HEK293 (cell line): ENCODE data around the gene NIPBL.

ENCODE experiments used
- ZBTB1 ChIP-seq: fragments of 450-650 bp; formaldehyde crosslinking; IDR thresholded peaks from 2 replicates; pipeline ENCODE4 v1.5.1; 2016; ENCODE audit warnings: missing biosample characterization, missing genetic modification characterization
- ZBTB17 ChIP-seq: fragments of 450-650 bp; formaldehyde crosslinking; IDR thresholded peaks from 2 replicates; pipeline ENCODE4 v1.5.1; 2016; ENCODE audit warnings: missing biosample characterization, missing genetic modification characterization
- ZBTB8A ChIP-seq: fragments of 450-650 bp; formaldehyde crosslinking; IDR thresholded peaks from 2 replicates; pipeline ENCODE4 v1.5.1; 2016; ENCODE audit warnings: missing biosample characterization, missing genetic modification characterization
- ZNF214 ChIP-seq: fragments of 450-650 bp; formaldehyde crosslinking; IDR thresholded peaks from 2 replicates; pipeline ENCODE4 v1.5.1; 2017; ENCODE audit warnings: missing biosample characterization, mild to moderate bottlenecking, missing genetic modification characterization, borderline replicate concordance
- ZNF311 ChIP-seq: fragments of 450-650 bp; formaldehyde crosslinking; IDR thresholded peaks from 2 replicates; pipeline ENCODE4 v1.5.1; 2017; ENCODE audit warnings: missing biosample characterization, missing genetic modification characterization, borderline replicate concordance
- ZNF423 ChIP-seq: fragments of 450-650 bp; formaldehyde crosslinking; IDR thresholded peaks from 2 replicates; pipeline ENCODE4 v1.5.1; 2016; ENCODE audit warnings: missing biosample characterization, missing genetic modification characterization
- ZNF76 ChIP-seq: fragments of 450-650 bp; formaldehyde crosslinking; IDR thresholded peaks from 2 replicates; pipeline ENCODE4; 2016; ENCODE audit warnings: low read depth, missing biosample characterization, missing genetic modification characterization, borderline replicate concordance
- ZNF837 ChIP-seq: fragments of 450-650 bp; formaldehyde crosslinking; IDR thresholded peaks from 2 replicates; pipeline ENCODE4 v1.5.1; 2016; ENCODE audit warnings: missing biosample characterization, missing genetic modification characterization
- TF ChIP-seq, protein P1 (sequence below): fragments of 450-650 bp; formaldehyde crosslinking; IDR thresholded peaks from 2 replicates; pipeline ENCODE4 v1.5.1; 2016; ENCODE audit warnings: missing biosample characterization, missing genetic modification characterization

DNA sequence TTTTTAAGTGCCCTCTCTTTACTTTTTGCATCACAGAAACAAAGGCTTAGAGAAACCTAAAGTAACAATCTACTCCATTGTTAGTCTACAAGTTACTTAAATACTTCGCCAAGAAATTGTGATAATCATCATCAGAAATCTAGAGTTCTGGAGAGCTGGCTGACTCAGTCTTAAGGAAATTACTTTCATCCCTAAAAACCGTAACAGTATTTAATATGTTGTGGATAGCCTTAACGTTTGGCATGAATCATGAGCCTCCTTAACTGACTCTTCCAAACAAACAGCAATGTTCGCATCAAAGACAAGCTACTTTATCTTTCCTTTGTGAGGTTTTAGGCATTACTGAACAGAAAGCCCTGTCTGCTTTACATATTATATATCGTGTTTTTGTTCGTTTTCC lies 128.7 kb downstream of the NIPBL start:
- TF ChIP-seq ZBTB17 (tag by site-specific recombination) (no peak), ZBTB1 (tag by site-specific recombination) (no peak), ZNF76 (tag by site-specific recombination) (no peak), ZNF837 (tag by site-specific recombination) (no peak), ZNF423 (no peak), ZNF311 (tag by site-specific recombination) (no peak), ZBTB8A (tag by site-specific recombination) (no peak), ZNF214 (tag by site-specific recombination) (no peak)
- TF ChIP-seq, protein P1, sequence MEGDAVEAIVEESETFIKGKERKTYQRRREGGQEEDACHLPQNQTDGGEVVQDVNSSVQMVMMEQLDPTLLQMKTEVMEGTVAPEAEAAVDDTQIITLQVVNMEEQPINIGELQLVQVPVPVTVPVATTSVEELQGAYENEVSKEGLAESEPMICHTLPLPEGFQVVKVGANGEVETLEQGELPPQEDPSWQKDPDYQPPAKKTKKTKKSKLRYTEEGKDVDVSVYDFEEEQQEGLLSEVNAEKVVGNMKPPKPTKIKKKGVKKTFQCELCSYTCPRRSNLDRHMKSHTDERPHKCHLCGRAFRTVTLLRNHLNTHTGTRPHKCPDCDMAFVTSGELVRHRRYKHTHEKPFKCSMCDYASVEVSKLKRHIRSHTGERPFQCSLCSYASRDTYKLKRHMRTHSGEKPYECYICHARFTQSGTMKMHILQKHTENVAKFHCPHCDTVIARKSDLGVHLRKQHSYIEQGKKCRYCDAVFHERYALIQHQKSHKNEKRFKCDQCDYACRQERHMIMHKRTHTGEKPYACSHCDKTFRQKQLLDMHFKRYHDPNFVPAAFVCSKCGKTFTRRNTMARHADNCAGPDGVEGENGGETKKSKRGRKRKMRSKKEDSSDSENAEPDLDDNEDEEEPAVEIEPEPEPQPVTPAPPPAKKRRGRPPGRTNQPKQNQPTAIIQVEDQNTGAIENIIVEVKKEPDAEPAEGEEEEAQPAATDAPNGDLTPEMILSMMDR (tag by site-specific recombination), result no peak
